GM12875 (cell line): ENCODE data around the gene PLCB3.

ENCODE experiments used
- H3K4me3 ChIP-seq: one replicate; pipeline ENCODE4 v1.5.1; 2011; ENCODE audit warnings: low read depth, low read length, control low read depth
- CTCF ChIP-seq: IDR thresholded peaks from 2 replicates; pipeline ENCODE4 v1.5.1; 2011; ENCODE audit warnings: low read depth, mild to moderate bottlenecking, control low read depth, inconsistent platforms, low read length, moderate library complexity, borderline replicate concordance; ENCODE audit not compliant: insufficient read depth

PLCB3 gene

GRCh38 chr11:64258356-64258755 lies 7.0 kb downstream of the PLCB3 start:
- no peak for TF ChIP-seq CTCF
- H3K4me3 ChIP-seq, result no peak overlapping the region

GRCh38 chr11:64258946-64259532 lies 7.7 kb downstream of the PLCB3 start:
- TF ChIP-seq CTCF, result no peak
- no peak overlapping the region for H3K4me3 ChIP-seq

- no peak overlapping the region for H3K4me3 ChIP-seq
- TF ChIP-seq CTCF, result no peak
These were observed 8.3 kb downstream of the PLCB3 start for GRCh38 chr11:64259533-64260067.

- no peak for TF ChIP-seq CTCF
- H3K4me3 ChIP-seq, result no peak overlapping the region
These were observed 8.9 kb downstream of the PLCB3 start for GRCh38 chr11:64260147-64260708.

GRCh38 chr11:64261556-64262080 lies 10.3 kb downstream of the PLCB3 start:
- no peak for TF ChIP-seq CTCF
- H3K4me3 ChIP-seq, result no peak overlapping the region

- H3K4me3 ChIP-seq, result no peak overlapping the region
- TF ChIP-seq CTCF, result no peak
These were observed 11.1 kb downstream of the PLCB3 start for GRCh38 chr11:64262271-64263002.
